HCT116 (cell line): Measurements from ENCODE around the gene CALML4. TPM values are rescaled to one million over a fixed set of nuclear protein-coding genes. Genes with fewer than 3 reads are reported as not detected.

ENCODE experiments used
- ATAC-seq: fragments of 200-7000 bp; cut with Tn5 transposase; 2 replicates; pipeline ENCODE4 v1.9.1; 2020; ENCODE audit warnings: mild to moderate bottlenecking, moderate library complexity
- BruUV-seq: library from RNA; stranded (reverse); fragments of 400-500 nt; replicated peaks from 2 replicates; lab custom pipeline; 2021; lab: Mats Ljungman, UMichigan
- CTCF ChIA-PET: fragments of 300-600 bp; sonication (Branson Sonifier 250); formaldehyde crosslinking; loops from one replicate; lab custom pipeline; 2021; ENCODE audit warnings: antibody characterized with exemption; lab: Charles Lee
- POLR2A ChIA-PET: fragments of 300-600, 350-600 bp; sonication (Branson Sonifier 250); formaldehyde crosslinking; loops from one replicate; lab custom pipeline; 2021; ENCODE audit warnings: antibody characterized with exemption; lab: Charles Lee
- RAD21 ChIA-PET, 2 experiments: fragments of 300-600 bp; sonication (Branson Sonifier 250); formaldehyde crosslinking; loops; one replicate each; lab custom pipeline; 2023; ENCODE audit warnings: low total read pairs in 2 of 2; ENCODE audit not compliant: uncharacterized antibody in 2 of 2, unreplicated experiment in 2 of 2, low non-redundant PET in 1 of 2; lab: Charles Lee
- DNase-seq: peaks from one replicate; pipeline ENCODE4 v3.0.0-alpha.2; 2010; ENCODE audit warnings: low read depth, low spot score
- H2AFZ ChIP-seq: fragments of 200-600 bp; shearing (Covaris generic), sonication (generic); 2 replicates; pipeline ENCODE4 v1.6.1; 2017; ENCODE audit warnings: low read depth, mixed run types, mixed read lengths, antibody characterized with exemption, low read length; ENCODE audit not compliant: poor library complexity, severe bottlenecking
- H3K27ac ChIP-seq: 2 replicates; pipeline ENCODE4 v1.5.1; 2012; ENCODE audit warnings: low read depth, low read length
- H3K27me3 ChIP-seq: fragments of 200-600 bp; sonication (generic); 2 replicates; pipeline ENCODE4 v1.6.1; 2016; ENCODE audit warnings: mixed run types, low read length, mixed read lengths; ENCODE audit not compliant: insufficient read depth
- H3K36me3 ChIP-seq, 2 experiments: fragments of 200-500 bp in 1 of 2; fragments of 200-600 bp in 1 of 2; sonication (Bioruptor generic) in 1 of 2; sonication (generic) in 1 of 2; 2 replicates each; pipeline versions ENCODE4 v1.5.1 to v1.6.1; 2014 to 2016; ENCODE audit warnings: low read length in 2 of 2, inconsistent platforms in 1 of 2, mixed read lengths in 1 of 2, mixed run types in 1 of 2; ENCODE audit not compliant: insufficient read depth in 2 of 2, control insufficient read depth in 1 of 2
- H3K4me1 ChIP-seq, 2 experiments: fragments of 200-600 bp in 1 of 2; sonication (generic) in 1 of 2; 2 replicates each; pipeline versions ENCODE4 v1.5.1 to v1.6.1; 2012 to 2017; ENCODE audit warnings: low read length in 2 of 2, inconsistent platforms in 1 of 2, mild to moderate bottlenecking in 1 of 2, mixed read lengths in 1 of 2, mixed run types in 1 of 2, moderate library complexity in 1 of 2; ENCODE audit not compliant: insufficient read depth in 2 of 2, control insufficient read depth in 1 of 2
- H3K4me2 ChIP-seq: fragments of 200-600 bp; sonication (generic); 2 replicates; pipeline ENCODE4 v1.6.1; 2017; ENCODE audit warnings: mixed run types, low read length, mixed read lengths
- H3K4me3 ChIP-seq, 2 experiments: fragments of 200-600 bp in 1 of 2; sonication (generic) in 1 of 2; replicated peaks in 1 of 2; 2 replicates each; pipeline ENCODE4 v1.5.1; 2011 to 2016; ENCODE audit warnings: low read length in 2 of 2, control low read depth in 1 of 2, low read depth in 1 of 2, mild to moderate bottlenecking in 1 of 2, mixed read lengths in 1 of 2, mixed run types in 1 of 2
- H3K79me2 ChIP-seq: fragments of 200-600 bp; sonication (generic); 2 replicates; pipeline ENCODE4 v1.6.1; 2017; ENCODE audit warnings: mild to moderate bottlenecking, mixed run types, low read length, moderate library complexity, mixed read lengths; ENCODE audit not compliant: insufficient read depth
- H3K9ac ChIP-seq: fragments of 200-600 bp; sonication (generic); 2 replicates; pipeline ENCODE4 v1.6.1; 2016; ENCODE audit warnings: low read length, mixed read lengths
- H3K9me2 ChIP-seq: fragments of 200-600 bp; sonication (generic), shearing (Covaris generic); 2 replicates; pipeline ENCODE4 v1.6.1; 2017; ENCODE audit warnings: mixed run types, mild to moderate bottlenecking, moderate library complexity; ENCODE audit not compliant: insufficient read depth
- H3K9me3 ChIP-seq, 2 experiments: fragments of 200-500 bp in 1 of 2; fragments of 200-600 bp in 1 of 2; sonication (Bioruptor generic) in 1 of 2; sonication (generic) in 1 of 2; 2 replicates each; pipeline ENCODE4 v1.6.1; 2014 to 2017; ENCODE audit warnings: low read length in 2 of 2, mixed read lengths in 2 of 2, inconsistent platforms in 1 of 2, low read depth in 1 of 2, mild to moderate bottlenecking in 1 of 2, mixed run types in 1 of 2, moderate library complexity in 1 of 2; ENCODE audit not compliant: control insufficient read depth in 1 of 2, insufficient read depth in 1 of 2
- H4K20me1 ChIP-seq: fragments of 200-600 bp; sonication (generic), shearing (Covaris generic); 2 replicates; pipeline ENCODE4 v1.6.1; 2017; ENCODE audit warnings: mixed run types, mild to moderate bottlenecking, moderate library complexity; ENCODE audit not compliant: insufficient read depth
- CEBPB ChIP-seq: IDR thresholded peaks from 2 replicates; pipeline ENCODE4 v1.6.1; 2012; ENCODE audit warnings: low read depth
- EGR1 ChIP-seq: IDR thresholded peaks from 2 replicates; pipeline ENCODE4 v1.6.1; 2012; ENCODE audit warnings: low read depth
- ELF1 ChIP-seq: IDR thresholded peaks from 2 replicates; pipeline ENCODE4 v1.6.1; 2012; ENCODE audit warnings: low read depth, borderline replicate concordance
- POLR2AphosphoS5 ChIP-seq: IDR thresholded peaks from 2 replicates; pipeline ENCODE4 v1.6.1; 2011; ENCODE audit warnings: mild to moderate bottlenecking, low read depth, low read length, moderate library complexity
- RAD21 ChIP-seq: IDR thresholded peaks from 2 replicates; pipeline ENCODE4 v1.6.1; 2012; ENCODE audit warnings: low read depth, mild to moderate bottlenecking
- SIN3A ChIP-seq: IDR thresholded peaks from 2 replicates; pipeline ENCODE4 v1.6.1; 2012; ENCODE audit warnings: low read depth
- SP1 ChIP-seq: IDR thresholded peaks from 2 replicates; pipeline ENCODE4 v1.6.1; 2012; ENCODE audit warnings: low read depth
- SRF ChIP-seq: IDR thresholded peaks from 2 replicates; pipeline ENCODE4 v1.6.1; 2012; ENCODE audit warnings: low read depth
- YY1 ChIP-seq: IDR thresholded peaks from 2 replicates; pipeline ENCODE4 v1.6.1; 2011; ENCODE audit warnings: low read length, low read depth, moderate library complexity, mild to moderate bottlenecking; ENCODE audit not compliant: insufficient replicate concordance; ENCODE audit errors: extremely low read depth
- ZBTB33 ChIP-seq: IDR thresholded peaks from 2 replicates; pipeline ENCODE4 v1.6.1; 2011; ENCODE audit warnings: mild to moderate bottlenecking, low read length, moderate library complexity; ENCODE audit not compliant: insufficient replicate concordance; ENCODE audit errors: extremely low read depth
- ZFX ChIP-seq: fragments of 450-650 bp; IDR thresholded peaks from 2 replicates; pipeline ENCODE4 v1.6.1; 2017
- ZNF274 ChIP-seq: fragments of 200-500 bp; sonication (Bioruptor generic); IDR thresholded peaks from 2 replicates; pipeline ENCODE4 v1.6.1; 2014; ENCODE audit warnings: mild to moderate bottlenecking, low read depth, low read length, inconsistent platforms
- intact Hi-C: fragments of 100-400 bp; cut with micrococcal nuclease; formaldehyde crosslinking; loops from 2 replicates; pipeline ENCODE4 v1.10.0; 2022
- total RNA-seq: library from RNA; stranded (reverse); gene quantifications from one replicate; pipeline ENCODE4 v1.2.1, GENCODE V29; 2021; ENCODE audit not compliant: unreplicated experiment
- TF ChIP-seq, protein P1 (sequence below): IDR thresholded peaks from 2 replicates; pipeline ENCODE4 v1.6.1; 2012
- TF ChIP-seq, protein P2 (sequence below): IDR thresholded peaks from 2 replicates; pipeline ENCODE4 v1.6.1; 2012; ENCODE audit warnings: low read depth
- TF ChIP-seq, protein P3 (sequence below): IDR thresholded peaks from 2 replicates; pipeline ENCODE4 v1.6.1; 2012
- TF ChIP-seq, protein P4 (sequence below), 3 experiments: fragments of 200-600 bp in 1 of 3; sonication (generic) in 1 of 3; IDR thresholded peaks in 2 of 3; conservative IDR thresholded peaks in 1 of 3; 2 replicates each; pipeline ENCODE4 v1.5.1; 2012 to 2017; ENCODE audit warnings: low read depth in 2 of 3, low read length in 2 of 3, antibody characterized with exemption in 1 of 3, borderline replicate concordance in 1 of 3, control low read depth in 1 of 3, mild to moderate bottlenecking in 1 of 3, mixed read lengths in 1 of 3, mixed run types in 1 of 3, moderate library complexity in 1 of 3; ENCODE audit not compliant: insufficient read depth in 1 of 3

CALML4 gene
- total RNA-seq, 1 experiment from 2014 or later, result 8.5 TPM

DNA sequence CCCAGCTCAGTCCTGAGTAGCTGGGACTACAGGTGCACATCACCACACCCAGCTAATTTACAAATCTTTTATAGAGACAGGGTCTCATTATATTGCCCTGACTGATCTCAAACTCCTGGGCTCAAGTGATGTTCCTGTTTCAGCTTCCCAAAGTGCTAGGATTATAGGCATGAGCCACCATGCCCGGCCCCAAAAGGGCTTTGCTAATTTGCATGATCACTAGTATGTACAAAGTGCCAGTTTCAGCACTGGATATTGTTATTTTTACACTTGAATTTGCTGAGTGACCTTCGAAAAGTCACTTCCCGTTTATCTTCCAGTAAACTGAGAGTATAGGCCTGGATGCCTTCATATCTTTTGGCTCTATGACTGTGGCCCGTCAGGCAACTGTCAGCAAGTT lies 12.2 kb upstream of the CALML4 start:
- peaks cover 76% of the 10 kb centered on the region for H3K79me2 ChIP-seq
- ATAC-seq (no peak), DNase-seq (no peak)
- no peaks in the 10 kb centered on the region for H3K4me1 ChIP-seq
- POLR2A ChIA-PET, result no interaction called here
- no peaks in the 10 kb centered on the region for H3K27me3 ChIP-seq
- H3K9ac ChIP-seq, result no peak overlapping the region
- H3K36me3 ChIP-seq, result peaks cover 0 to 15% of the 10 kb centered on the region in 2 experiments; a peak in 2 of 4 replicates
- H3K4me3 ChIP-seq, result no peak overlapping the region
- RAD21 ChIA-PET, result no interaction called here
- H2AFZ ChIP-seq, result no peak overlapping the region
- intact Hi-C loops, result no loop called here
- no TSS peak for BruUV-seq
- H3K9me2 ChIP-seq, result no peaks in the 10 kb centered on the region
- H3K4me2 ChIP-seq, result no peak overlapping the region
- CTCF ChIA-PET, result no interaction called here
- TF ChIP-seq SP1 (no peak), YY1 (no peak), CEBPB (no peak), ZNF274 (no peak), ZFX (no peak), ZBTB33 (no peak), SIN3A (no peak), POLR2AphosphoS5 (no peak), SRF (no peak), EGR1 (no peak), ELF1 (no peak), RAD21 (no peak)
- TF ChIP-seq, protein P1, sequence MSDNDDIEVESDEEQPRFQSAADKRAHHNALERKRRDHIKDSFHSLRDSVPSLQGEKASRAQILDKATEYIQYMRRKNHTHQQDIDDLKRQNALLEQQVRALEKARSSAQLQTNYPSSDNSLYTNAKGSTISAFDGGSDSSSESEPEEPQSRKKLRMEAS, result no peak
- TF ChIP-seq, protein P2, sequence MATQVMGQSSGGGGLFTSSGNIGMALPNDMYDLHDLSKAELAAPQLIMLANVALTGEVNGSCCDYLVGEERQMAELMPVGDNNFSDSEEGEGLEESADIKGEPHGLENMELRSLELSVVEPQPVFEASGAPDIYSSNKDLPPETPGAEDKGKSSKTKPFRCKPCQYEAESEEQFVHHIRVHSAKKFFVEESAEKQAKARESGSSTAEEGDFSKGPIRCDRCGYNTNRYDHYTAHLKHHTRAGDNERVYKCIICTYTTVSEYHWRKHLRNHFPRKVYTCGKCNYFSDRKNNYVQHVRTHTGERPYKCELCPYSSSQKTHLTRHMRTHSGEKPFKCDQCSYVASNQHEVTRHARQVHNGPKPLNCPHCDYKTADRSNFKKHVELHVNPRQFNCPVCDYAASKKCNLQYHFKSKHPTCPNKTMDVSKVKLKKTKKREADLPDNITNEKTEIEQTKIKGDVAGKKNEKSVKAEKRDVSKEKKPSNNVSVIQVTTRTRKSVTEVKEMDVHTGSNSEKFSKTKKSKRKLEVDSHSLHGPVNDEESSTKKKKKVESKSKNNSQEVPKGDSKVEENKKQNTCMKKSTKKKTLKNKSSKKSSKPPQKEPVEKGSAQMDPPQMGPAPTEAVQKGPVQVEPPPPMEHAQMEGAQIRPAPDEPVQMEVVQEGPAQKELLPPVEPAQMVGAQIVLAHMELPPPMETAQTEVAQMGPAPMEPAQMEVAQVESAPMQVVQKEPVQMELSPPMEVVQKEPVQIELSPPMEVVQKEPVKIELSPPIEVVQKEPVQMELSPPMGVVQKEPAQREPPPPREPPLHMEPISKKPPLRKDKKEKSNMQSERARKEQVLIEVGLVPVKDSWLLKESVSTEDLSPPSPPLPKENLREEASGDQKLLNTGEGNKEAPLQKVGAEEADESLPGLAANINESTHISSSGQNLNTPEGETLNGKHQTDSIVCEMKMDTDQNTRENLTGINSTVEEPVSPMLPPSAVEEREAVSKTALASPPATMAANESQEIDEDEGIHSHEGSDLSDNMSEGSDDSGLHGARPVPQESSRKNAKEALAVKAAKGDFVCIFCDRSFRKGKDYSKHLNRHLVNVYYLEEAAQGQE, result no peak
- TF ChIP-seq, protein P3, sequence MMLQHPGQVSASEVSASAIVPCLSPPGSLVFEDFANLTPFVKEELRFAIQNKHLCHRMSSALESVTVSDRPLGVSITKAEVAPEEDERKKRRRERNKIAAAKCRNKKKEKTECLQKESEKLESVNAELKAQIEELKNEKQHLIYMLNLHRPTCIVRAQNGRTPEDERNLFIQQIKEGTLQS, result no peak
- TF ChIP-seq, protein P4, sequence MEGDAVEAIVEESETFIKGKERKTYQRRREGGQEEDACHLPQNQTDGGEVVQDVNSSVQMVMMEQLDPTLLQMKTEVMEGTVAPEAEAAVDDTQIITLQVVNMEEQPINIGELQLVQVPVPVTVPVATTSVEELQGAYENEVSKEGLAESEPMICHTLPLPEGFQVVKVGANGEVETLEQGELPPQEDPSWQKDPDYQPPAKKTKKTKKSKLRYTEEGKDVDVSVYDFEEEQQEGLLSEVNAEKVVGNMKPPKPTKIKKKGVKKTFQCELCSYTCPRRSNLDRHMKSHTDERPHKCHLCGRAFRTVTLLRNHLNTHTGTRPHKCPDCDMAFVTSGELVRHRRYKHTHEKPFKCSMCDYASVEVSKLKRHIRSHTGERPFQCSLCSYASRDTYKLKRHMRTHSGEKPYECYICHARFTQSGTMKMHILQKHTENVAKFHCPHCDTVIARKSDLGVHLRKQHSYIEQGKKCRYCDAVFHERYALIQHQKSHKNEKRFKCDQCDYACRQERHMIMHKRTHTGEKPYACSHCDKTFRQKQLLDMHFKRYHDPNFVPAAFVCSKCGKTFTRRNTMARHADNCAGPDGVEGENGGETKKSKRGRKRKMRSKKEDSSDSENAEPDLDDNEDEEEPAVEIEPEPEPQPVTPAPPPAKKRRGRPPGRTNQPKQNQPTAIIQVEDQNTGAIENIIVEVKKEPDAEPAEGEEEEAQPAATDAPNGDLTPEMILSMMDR (IDR thresholded peaks at IDR 0.05 in 2 of 3, conservative IDR thresholded peaks at IDR 0.05 in 1 of 3; ENCODE audit: borderline replicate concordance in 1 of 3, insufficient read depth in 1 of 3, low read depth in 2 of 3, low read length in 2 of 3), result no peak
- H3K9me3 ChIP-seq, result no peaks in the 10 kb centered on the region
- H3K27ac ChIP-seq, result no peak overlapping the region
- H4K20me1 ChIP-seq, result peaks cover 10% of the 10 kb centered on the region; the same call in 1 of the 2 replicates
